GM12891 (cell line): ENCODE data around the gene GUCA1A.

Source experiments
- PAX5 ChIP-seq: IDR thresholded peaks from 2 replicates; pipeline ENCODE4 v1.6.1; 2011; ENCODE audit warnings: low read length, moderate library complexity, mild to moderate bottlenecking; ENCODE audit not compliant: insufficient read depth, severe bottlenecking
- POLR2A ChIP-seq: IDR thresholded peaks from 2 replicates; pipeline ENCODE4 v1.6.1; 2011; ENCODE audit warnings: low read depth, low read length, control low read depth
- POLR2AphosphoS5 ChIP-seq: IDR thresholded peaks from 2 replicates; pipeline ENCODE4 v1.6.1; 2011; ENCODE audit warnings: low read depth, low read length, control low read depth
- SPI1 ChIP-seq: IDR thresholded peaks from 2 replicates; pipeline ENCODE4 v1.6.1; 2011; ENCODE audit warnings: low read depth, low read length, control low read depth
- TAF1 ChIP-seq: IDR thresholded peaks from 2 replicates; pipeline ENCODE4 v1.6.1; 2011; ENCODE audit warnings: low read depth, low read length, control low read depth

- TF ChIP-seq PAX5 (no peak), POLR2AphosphoS5 (no peak), POLR2A (no peak), TAF1 (no peak), SPI1 (no peak)
Observed at GRCh38 chr6:42163981-42164380, 9.2 kb upstream of the GUCA1A start.
